ENCODE results near the gene ERP44.

The ERP44 gene

DNA sequence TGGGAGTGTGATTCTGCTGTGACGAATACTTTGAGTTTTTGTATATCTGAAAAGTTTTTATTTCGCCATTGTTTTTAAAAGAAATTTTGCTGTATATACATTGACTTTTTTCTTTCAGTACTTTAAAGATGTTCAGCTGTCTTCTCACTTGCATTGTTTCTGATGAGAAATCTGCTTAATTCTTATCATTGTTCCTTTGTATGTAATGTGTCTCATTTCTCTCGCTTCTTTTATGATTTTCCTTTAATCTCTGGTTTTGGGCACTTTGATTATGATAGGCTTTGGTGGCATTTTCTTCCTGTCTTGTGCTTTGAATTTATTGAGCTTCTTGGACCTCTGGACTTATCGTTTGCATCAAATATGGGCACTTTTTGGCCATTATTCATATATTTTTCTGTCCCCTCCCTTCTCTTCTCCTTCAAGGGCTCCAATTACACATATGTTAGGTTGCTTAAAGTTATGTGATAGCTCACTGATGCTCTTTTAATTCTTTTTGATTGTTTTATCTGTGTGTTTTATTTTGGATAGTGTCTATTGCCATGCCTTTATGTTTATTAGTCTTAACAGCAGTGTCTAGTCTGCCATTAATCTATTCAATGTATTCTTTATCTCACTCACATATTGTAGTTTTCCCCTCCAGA, 161.7 kb downstream of the ERP44 start:
- no peak for DNase-seq (ENCODE audit: low spot score)

- DNase-seq (ENCODE audit: low spot score) = no peak
Observed at GRCh38 chr9:99931155-99931840, 167.5 kb downstream of the ERP44 start.

DNA sequence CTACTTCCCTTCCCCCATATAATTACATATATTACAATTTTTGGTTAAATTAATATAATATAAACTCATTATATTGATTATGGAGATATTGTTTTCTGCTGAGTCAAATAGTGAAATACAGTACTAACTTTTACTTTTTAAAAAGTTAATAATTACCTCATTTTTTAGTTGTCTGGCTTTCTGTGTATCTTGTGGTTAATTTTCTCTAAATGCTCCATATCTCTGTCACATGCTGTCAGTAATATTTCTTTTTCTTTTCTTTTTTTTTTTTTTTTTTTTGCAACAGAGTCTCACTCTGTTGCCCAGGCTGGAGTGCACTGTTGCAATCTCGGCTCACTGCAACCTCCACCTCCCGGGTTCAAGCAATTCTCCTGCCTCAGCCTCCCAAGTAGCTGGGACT, 169.1 kb downstream of the ERP44 start:
- DNase-seq (ENCODE audit: low spot score) = no peak
